ENCODE results near the gene MYCN.

DNA sequence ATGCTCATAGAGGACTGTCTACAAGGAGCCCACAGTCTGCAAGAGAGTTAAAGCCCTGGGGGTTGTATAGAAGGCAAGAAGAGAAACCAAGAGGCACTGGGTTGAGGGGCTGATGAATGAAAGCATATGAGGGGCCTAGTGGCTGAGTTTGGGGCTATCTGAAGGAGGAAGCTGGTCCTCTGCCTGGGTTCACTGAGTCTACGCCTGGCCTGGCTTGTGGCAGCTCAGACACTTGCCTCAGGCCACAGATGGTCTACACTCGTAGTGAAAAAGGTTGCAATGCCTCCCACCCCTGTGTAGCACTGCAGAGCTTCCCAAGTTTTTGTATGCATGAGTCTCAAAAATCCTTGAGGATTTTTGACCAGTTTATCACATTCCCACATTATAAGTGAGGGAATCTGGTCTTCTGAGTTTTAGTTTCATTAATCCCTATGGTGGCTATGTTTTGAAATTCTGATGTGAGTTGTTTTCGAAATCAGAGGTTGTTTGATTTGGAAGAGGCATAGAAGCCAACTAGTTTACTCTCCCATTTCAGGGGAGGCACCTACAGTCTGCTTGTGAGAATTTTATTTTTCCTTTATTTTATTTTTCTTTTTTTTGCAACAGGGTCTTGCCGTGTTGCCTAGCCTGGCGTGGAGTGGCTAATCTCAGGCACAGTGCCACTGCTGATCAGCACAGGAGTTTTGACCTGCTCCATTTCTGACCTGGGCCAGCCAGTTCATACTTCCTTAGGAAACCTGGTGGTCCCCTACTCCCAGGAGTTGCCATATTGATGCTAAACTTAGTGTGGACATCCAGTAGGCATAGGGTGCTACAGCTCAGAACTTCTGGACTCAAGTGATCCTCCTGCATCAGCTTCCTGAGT lies 10.0 kb downstream of the MYCN start:
- TF ChIP-seq POLR2A (IDR thresholded peaks at IDR 0.05), result no peak
- TF ChIP-seq, protein P1, sequence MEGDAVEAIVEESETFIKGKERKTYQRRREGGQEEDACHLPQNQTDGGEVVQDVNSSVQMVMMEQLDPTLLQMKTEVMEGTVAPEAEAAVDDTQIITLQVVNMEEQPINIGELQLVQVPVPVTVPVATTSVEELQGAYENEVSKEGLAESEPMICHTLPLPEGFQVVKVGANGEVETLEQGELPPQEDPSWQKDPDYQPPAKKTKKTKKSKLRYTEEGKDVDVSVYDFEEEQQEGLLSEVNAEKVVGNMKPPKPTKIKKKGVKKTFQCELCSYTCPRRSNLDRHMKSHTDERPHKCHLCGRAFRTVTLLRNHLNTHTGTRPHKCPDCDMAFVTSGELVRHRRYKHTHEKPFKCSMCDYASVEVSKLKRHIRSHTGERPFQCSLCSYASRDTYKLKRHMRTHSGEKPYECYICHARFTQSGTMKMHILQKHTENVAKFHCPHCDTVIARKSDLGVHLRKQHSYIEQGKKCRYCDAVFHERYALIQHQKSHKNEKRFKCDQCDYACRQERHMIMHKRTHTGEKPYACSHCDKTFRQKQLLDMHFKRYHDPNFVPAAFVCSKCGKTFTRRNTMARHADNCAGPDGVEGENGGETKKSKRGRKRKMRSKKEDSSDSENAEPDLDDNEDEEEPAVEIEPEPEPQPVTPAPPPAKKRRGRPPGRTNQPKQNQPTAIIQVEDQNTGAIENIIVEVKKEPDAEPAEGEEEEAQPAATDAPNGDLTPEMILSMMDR (IDR thresholded peaks at IDR 0.05), result no peak

Data from esophagus squamous epithelium (tissue), 4 donors.